Activated CD4-positive, alpha-beta T cell treated with anti-CD3 and anti-CD28 coated beads, Interleukin-2, amount 10 ng/mL, durations not matched to agents 7 days and 5 days (primary cell): ENCODE measurements around the gene RGP1. TPM values are rescaled to one million over a fixed set of nuclear protein-coding genes. Genes with fewer than 3 reads are reported as not detected.

Experiments used
- CTCF ChIA-PET: fragments of 350-600 bp; sonication (Branson Sonifier 250); formaldehyde crosslinking; loops from one replicate; lab custom pipeline; 2021; ENCODE audit warnings: antibody characterized with exemption; lab: Charles Lee
- POLR2A ChIA-PET: fragments of 350-600 bp; sonication (Branson Sonifier 250); formaldehyde crosslinking; loops from one replicate; lab custom pipeline; 2021; ENCODE audit warnings: antibody characterized with exemption; lab: Charles Lee
- DNase-seq: peaks from one replicate; pipeline ENCODE4 v3.0.0-alpha.2; 2020
- H3K27ac Mint-ChIP-seq: one replicate; pipeline ENCODE4 v1.8.0; 2021; ENCODE audit warnings: mild to moderate bottlenecking, moderate library complexity, mixed read lengths
- H3K27me3 Mint-ChIP-seq: one replicate; pipeline ENCODE4 v1.8.0; 2021; ENCODE audit warnings: mixed read lengths
- H3K36me3 Mint-ChIP-seq: one replicate; pipeline ENCODE4 v1.8.0; 2021; ENCODE audit warnings: low read depth, mixed read lengths
- H3K4me1 Mint-ChIP-seq: one replicate; pipeline ENCODE4 v1.8.0; 2021; ENCODE audit warnings: mixed read lengths
- H3K4me3 Mint-ChIP-seq: one replicate; pipeline ENCODE4 v1.8.0; 2021; ENCODE audit warnings: mild to moderate bottlenecking, moderate library complexity, mixed read lengths
- H3K9me3 Mint-ChIP-seq: one replicate; pipeline ENCODE4 v1.8.0; 2021; ENCODE audit warnings: mixed read lengths
- microRNA-seq: library from miRNA; unstranded; fragments of <30 nt; microRNA quantifications from one replicate; pipeline ENCODE4 v1.2.0, GENCODE V29; 2021; ENCODE audit warnings: borderline microRNAs expressed, borderline replicate concordance
- total RNA-seq, 2 experiments: library from RNA; stranded (reverse); gene quantifications; one replicate each; pipeline ENCODE4 v1.2.3, GENCODE V29; 2021

RGP1 gene
- total RNA-seq, 2 experiments from 2014 or later, result 24.7 to 28.4 TPM

- ChIA-PET CTCF (interaction anchor here (1.9 to 6.3 kb wide), 2 partner anchors 11 kb away, joined by 6 to 34 read pairs; partner anchors contain the start of genes HINT2 and SPAG8), POLR2A (no interaction called here)
- H3K27ac Mint-ChIP-seq, result no peak overlapping the region
- H3K4me3 Mint-ChIP-seq, result no peak overlapping the region
- H3K36me3 Mint-ChIP-seq, result peaks cover 5% of the 10 kb centered on the region
- no peak for DNase-seq
- H3K4me1 Mint-ChIP-seq, result peaks cover 16% of the 10 kb centered on the region
- H3K27me3 Mint-ChIP-seq, result no peaks in the 10 kb centered on the region
- H3K9me3 Mint-ChIP-seq, result no peaks in the 10 kb centered on the region
Observed at GRCh38 chr9:35801328-35802128, 52.4 kb downstream of the RGP1 start.

GRCh38 chr9:35806101-35806500 lies 57.0 kb downstream of the RGP1 start:
- no peak overlapping the region for H3K4me3 Mint-ChIP-seq
- no peak for DNase-seq
- H3K36me3 Mint-ChIP-seq, result peaks cover 13% of the 10 kb centered on the region
- POLR2A ChIA-PET, result no interaction called here
- H3K27me3 Mint-ChIP-seq, result no peaks in the 10 kb centered on the region
- no peak overlapping the region for H3K27ac Mint-ChIP-seq
- H3K9me3 Mint-ChIP-seq, result no peaks in the 10 kb centered on the region
- CTCF ChIA-PET, result interaction anchor here (0.6 to 1.3 kb wide), 6 partner anchors 8 to 737 kb away, joined by 3 to 4 read pairs (median 3); partner anchors contain the start of gene HINT2
- peaks cover 5% of the 10 kb centered on the region for H3K4me1 Mint-ChIP-seq

Small RNAs within 50 kb of the gene (microRNA-seq; reads per million reads assigned to microRNA genes)
- gene MIR6852 (not detected), gene MIR6853 (not detected)

Other genes with a start within 250 kb of the RGP1 start
- gene TESK1, start 144.0 kb upstream of the RGP1 start, total RNA-seq, result 10 to 100 TPM; 29.8 to 30.9 TPM
- gene CD72, start 130.9 kb upstream of the RGP1 start, total RNA-seq, result 1 to 10 TPM; 5.4 to 7.1 TPM
- gene SIT1, start 98.4 kb upstream of the RGP1 start, total RNA-seq, result 100 to 1,000 TPM; 195 to 202 TPM
- gene RMRP, start 91.3 kb upstream of the RGP1 start, total RNA-seq, result over 10,000 TPM in 1 of 2 experiments, 1,000 to 10,000 TPM in 1; 1,959 to 11,185 TPM
- 10 to 100 TPM; 30.7 to 30.9 TPM for gene CCDC107, start 91.0 kb upstream of the RGP1 start, total RNA-seq
- 10 to 100 TPM; 11.8 to 13.5 TPM for gene ARHGEF39, start 84.1 kb upstream of the RGP1 start, total RNA-seq
- under 1 TPM in 1 of 2 experiments, not detected in 1; 0.40 TPM for gene CA9, start 75.4 kb upstream of the RGP1 start, total RNA-seq
- gene TPM2, start 59.4 kb upstream of the RGP1 start, total RNA-seq, result 10 to 100 TPM; 13.1 to 13.4 TPM
- gene TLN1, start 17.1 kb upstream of the RGP1 start, total RNA-seq, result 100 to 1,000 TPM; 362 to 422 TPM
- 10 to 100 TPM; 18.1 to 18.3 TPM for gene CREB3, start 16.6 kb upstream of the RGP1 start, total RNA-seq
- 10 to 100 TPM; 42.8 to 44.1 TPM for gene GBA2, start 59 bp upstream of the RGP1 start, total RNA-seq
- gene MSMP, start 5.0 kb downstream of the RGP1 start, total RNA-seq, result not detected
- gene NPR2, start 42.3 kb downstream of the RGP1 start, total RNA-seq, result 10 to 100 TPM in 1 of 2 experiments, 1 to 10 TPM in 1; 8.7 to 11.7 TPM
- 1 to 10 TPM; 1.8 to 2.5 TPM for gene SPAG8, start 63.0 kb downstream of the RGP1 start, total RNA-seq
- 10 to 100 TPM; 56.5 to 69.9 TPM for gene HINT2, start 65.8 kb downstream of the RGP1 start, total RNA-seq
- not detected for gene FAM221B, start 79.4 kb downstream of the RGP1 start, total RNA-seq
- gene TMEM8B, start 79.9 kb downstream of the RGP1 start, total RNA-seq, result 1 to 10 TPM; 3.8 to 4.0 TPM
- gene OR13J1, start 121.1 kb downstream of the RGP1 start, total RNA-seq, result not detected
- not detected for gene HRCT1, start 156.9 kb downstream of the RGP1 start, total RNA-seq
- gene SPAAR, start 160.2 kb downstream of the RGP1 start, total RNA-seq, result not detected
- gene OR2S2, start 208.9 kb downstream of the RGP1 start, total RNA-seq, result not detected